HepG2 (cell line): ENCODE data around the gene LDB3. TPM values are rescaled to one million over a fixed set of nuclear protein-coding genes. Genes with fewer than 3 reads are reported as not detected.

Experiments
- ARID5B ChIP-seq: IDR thresholded peaks from 2 replicates; pipeline ENCODE4 v1.4.0; 2020; ENCODE audit warnings: mild to moderate bottlenecking, missing genetic modification reagents
- BORCS8-MEF2B ChIP-seq: sonication (generic); formaldehyde crosslinking; IDR thresholded peaks from 2 replicates; pipeline ENCODE4 v1.8.0; 2022; ENCODE audit warnings: mild to moderate bottlenecking, missing genetic modification reagents
- GPN1 ChIP-seq: sonication (generic); formaldehyde crosslinking; IDR thresholded peaks from 2 replicates; pipeline ENCODE4 v1.5.1; 2020; ENCODE audit warnings: missing genetic modification reagents, borderline replicate concordance
- HDAC2 ChIP-seq: sonication (generic); formaldehyde crosslinking; IDR thresholded peaks from 2 replicates; pipeline ENCODE4 v1.4.0; 2020; ENCODE audit warnings: missing genetic modification reagents
- HNF1A ChIP-seq, 2 experiments: sonication (generic) in 1 of 2; formaldehyde crosslinking in 1 of 2; IDR thresholded peaks; 2 replicates each; pipeline versions ENCODE4 v1.4.0 to v1.6.1; 2016 to 2020; ENCODE audit warnings: borderline replicate concordance in 1 of 2, low read depth in 1 of 2, mild to moderate bottlenecking in 1 of 2, missing genetic modification reagents in 1 of 2
- MIER3 ChIP-seq: IDR thresholded peaks from 2 replicates; pipeline ENCODE4 v1.6.1; 2016; ENCODE audit warnings: missing compliant biosample characterization, borderline replicate concordance
- REXO4 ChIP-seq: sonication (generic); formaldehyde crosslinking; IDR thresholded peaks from 2 replicates; pipeline ENCODE4 v1.8.0; 2022; ENCODE audit warnings: missing genetic modification reagents, mild to moderate bottlenecking, borderline replicate concordance
- TCF7L2 ChIP-seq: IDR thresholded peaks from 2 replicates; pipeline ENCODE4 v1.6.1; 2011; ENCODE audit warnings: mild to moderate bottlenecking, low read depth, low read length, moderate library complexity
- THAP9 ChIP-seq: sonication (generic); formaldehyde crosslinking; IDR thresholded peaks from 2 replicates; pipeline ENCODE4; 2020; ENCODE audit warnings: missing genetic modification reagents, mild to moderate bottlenecking, borderline replicate concordance
- ZGPAT ChIP-seq: IDR thresholded peaks from 2 replicates; pipeline ENCODE4 v1.6.1; 2016; ENCODE audit warnings: mild to moderate bottlenecking
- ZNF138 ChIP-seq: sonication (generic); formaldehyde crosslinking; IDR thresholded peaks from 2 replicates; pipeline ENCODE4 v1.5.0; 2020; ENCODE audit warnings: mild to moderate bottlenecking, low read depth, missing genetic modification reagents
- ZXDC ChIP-seq: sonication (generic); formaldehyde crosslinking; IDR thresholded peaks from 2 replicates; pipeline ENCODE4 v1.5.0; 2020; ENCODE audit warnings: mild to moderate bottlenecking, missing genetic modification reagents
- polyA plus RNA-seq, 8 experiments: library from polyadenylated mRNA; depleted of rRNA in 3 of 8; stranded (reverse) in 7 of 8; unstranded in 1 of 8; fragments of >200 nt; fragmentation: Illumina TruSeq in 4 of 8; extraction: Trizol in 4 of 8; gene quantifications; 2 replicates each; pipeline versions ENCODE4 v1.2.1 to v1.2.3, GENCODE V29; 2011 to 2016; ENCODE audit warnings: low read depth in 4 of 8, missing spikeins in 1 of 8, mixed read lengths in 1 of 8; ENCODE audit not compliant: insufficient read depth in 1 of 8
- total RNA-seq, 5 experiments: library from RNA; depleted of rRNA; stranded (reverse); fragments of >200 nt; fragmentation: Illumina TruSeq; extraction: Trizol; gene quantifications; 2 replicates each; pipeline ENCODE4 v1.2.3, GENCODE V29; 2016; ENCODE audit warnings: low read depth in 1 of 5

The LDB3 gene
- total and polyA plus RNA-seq, 2 of the 13 experiments (the other 11 are each of a cell fraction or from before 2014, with no cell fraction given) = not detected

GRCh38 chr10:86710987-86711512 lies 42.7 kb downstream of the LDB3 start (continued):
- TF ChIP-seq ZXDC (CRISPR knock-in tag) (peak; percentile 87), MIER3 (peak; percentile 37; the same call in 1 of the 2 replicates), BORCS8-MEF2B (CRISPR knock-in tag) (peak; percentile 53; the same call in 1 of the 2 replicates), THAP9 (CRISPR knock-in tag) (peak; percentile 52; the same call in 1 of the 2 replicates), GPN1 (CRISPR knock-in tag) (no peak), ZNF138 (CRISPR knock-in tag) (0 out of 2 replicates have a peak, but pooled peaks have one; percentile 56), TCF7L2 (no peak), REXO4 (CRISPR knock-in tag) (no peak), HNF1A (IDR thresholded peaks at IDR 0.05; ENCODE audit: low read depth) (no peak), HNF1A (CRISPR knock-in tag; IDR thresholded peaks at IDR 0.05; ENCODE audit: borderline replicate concordance) (peak; percentile 57; the same call in 1 of the 2 replicates), HDAC2 (no peak; the same call in 1 of the 2 replicates), ZGPAT (CRISPR knock-in tag) (peak; percentile 49; the same call in 1 of the 2 replicates), ARID5B (CRISPR knock-in tag) (peak; percentile 51)
